NCI-H1048 (cell line): ENCODE data around the gene TUBB4B.

ENCODE experiments used
- DNase-seq: peaks from one replicate; lab custom pipeline; 2025; lab: John Stamatoyannopoulos, UW

Gene TUBB4B

GRCh38 chr9:137272241-137273094 lies 31.4 kb downstream of the TUBB4B start:
- no peak for DNase-seq

GRCh38 chr9:137273095-137273490 lies 32.0 kb downstream of the TUBB4B start:
- no peak for DNase-seq

- DNase-seq: no peak
These were observed 32.7 kb downstream of the TUBB4B start for GRCh38 chr9:137273611-137274320.

GRCh38 chr9:137275203-137275587 lies 34.1 kb downstream of the TUBB4B start:
- DNase-seq: no peak

GRCh38 chr9:137275588-137276472 lies 34.7 kb downstream of the TUBB4B start:
- no peak for DNase-seq

- DNase-seq: no peak
These were observed 35.6 kb downstream of the TUBB4B start for GRCh38 chr9:137276473-137277328.

GRCh38 chr9:137277329-137278041 lies 36.4 kb downstream of the TUBB4B start, which contains the start of gene TOR4A:
Gene TOR4A, plus strand, starts transcription at chr9:137277726. Its CDS starts 964 bp downstream, at chr9:137278690.
- no peak for DNase-seq

GRCh38 chr9:137278061-137278701 lies 37.1 kb downstream of the TUBB4B start:
- DNase-seq: no peak

- DNase-seq: no peak
These were observed 37.9 kb downstream of the TUBB4B start for GRCh38 chr9:137278721-137279711.

GRCh38 chr9:137279741-137280473 lies 38.8 kb downstream of the TUBB4B start:
- DNase-seq: no peak

GRCh38 chr9:137280474-137281344 lies 39.6 kb downstream of the TUBB4B start:
- no peak for DNase-seq

- no peak for DNase-seq
These were observed 40.4 kb downstream of the TUBB4B start for GRCh38 chr9:137281345-137282116.

- DNase-seq: no peak
These were observed 45.9 kb downstream of the TUBB4B start for GRCh38 chr9:137286975-137287383.

GRCh38 chr9:137293094-137293481 lies 52.0 kb downstream of the TUBB4B start:
- no peak for DNase-seq
